OCI-LY3 (cell line): Measurements from ENCODE around the gene KCNIP4.

Experiments used
- H2AFZ ChIP-seq: fragments of 200-600, 300-600 bp; shearing (Covaris generic); 2 replicates; pipeline ENCODE4 v1.6.0; 2014; ENCODE audit warnings: antibody characterized with exemption, low read depth, low read length
- H3K27ac ChIP-seq: fragments of 200-600, 300-600 bp; sonication (generic); 2 replicates; pipeline ENCODE4 v1.5.1; 2014; ENCODE audit warnings: mild to moderate bottlenecking, low read length, moderate library complexity, mixed read lengths
- H3K27me3 ChIP-seq: fragments of 200-600, 300-600 bp; sonication (generic); 2 replicates; pipeline ENCODE4 v1.6.1; 2014; ENCODE audit warnings: low read depth, low read length, mixed read lengths
- H3K36me3 ChIP-seq: fragments of 200-600, 300-600 bp; sonication (generic); replicated peaks from 2 replicates; pipeline ENCODE3; 2014; ENCODE audit warnings: low read depth, low read length, mixed read lengths
- H3K4me1 ChIP-seq: fragments of 300-600, 200-600 bp; sonication (generic); 2 replicates; pipeline ENCODE4 v1.6.1; 2014; ENCODE audit warnings: low read length, mixed read lengths
- H3K4me2 ChIP-seq: fragments of 200-600, 300-600 bp; sonication (generic); 2 replicates; pipeline ENCODE4 v1.6.1; 2014; ENCODE audit warnings: low read length, mixed read lengths
- H3K4me3 ChIP-seq: fragments of 300-600, 200-600 bp; sonication (generic); 2 replicates; pipeline ENCODE4 v1.5.1; 2014; ENCODE audit warnings: antibody characterized with exemption, mild to moderate bottlenecking, low read length, moderate library complexity
- H3K79me2 ChIP-seq: fragments of 300-600, 200-600 bp; shearing (Covaris generic); 2 replicates; pipeline ENCODE4 v1.6.1; 2014; ENCODE audit warnings: mild to moderate bottlenecking, low read length, mixed read lengths
- H3K9ac ChIP-seq: fragments of 300-600, 200-600 bp; shearing (Covaris generic); 2 replicates; pipeline ENCODE4 v1.6.0; 2014; ENCODE audit warnings: mild to moderate bottlenecking, low read length, moderate library complexity
- H3K9me3 ChIP-seq: fragments of 200-600, 300-600 bp; shearing (Covaris generic); 2 replicates; pipeline ENCODE4 v1.6.1; 2014; ENCODE audit warnings: low read length, mixed read lengths; ENCODE audit not compliant: insufficient read depth
- H4K20me1 ChIP-seq: fragments of 200-600, 300-600 bp; sonication (generic); 2 replicates; pipeline ENCODE4 v1.6.1; 2016; ENCODE audit warnings: low read length, mixed read lengths; ENCODE audit not compliant: insufficient read depth
- CTCF ChIP-seq: fragments of 200-600, 300-600 bp; sonication (generic); IDR thresholded peaks from 2 replicates; pipeline ENCODE4 v1.5.1; 2014; ENCODE audit warnings: antibody characterized with exemption, low read length, low read depth
- EZH2phosphoT487 ChIP-seq: fragments of 200-600 bp; shearing (Covaris generic); IDR thresholded peaks from 2 replicates; pipeline ENCODE4 v1.6.1; 2018; ENCODE audit warnings: antibody characterized with exemption, mixed run types, low read depth

KCNIP4 gene

GRCh38 chr4:21013501-21013900, 935.1 kb downstream of the KCNIP4 start:
- no peak overlapping the region for H2AFZ ChIP-seq
- H3K4me3 ChIP-seq: no peak overlapping the region
- no peaks in the 10 kb centered on the region for H3K79me2 ChIP-seq
- no peaks in the 10 kb centered on the region for H3K27me3 ChIP-seq
- no peak overlapping the region for H3K4me2 ChIP-seq
- H3K9me3 ChIP-seq: no peaks in the 10 kb centered on the region
- H3K27ac ChIP-seq: no peak overlapping the region
- no peak overlapping the region for H3K9ac ChIP-seq
- H3K4me1 ChIP-seq: no peaks in the 10 kb centered on the region; the same call in 1 of the 2 replicates
- TF ChIP-seq EZH2phosphoT487: no peak
- no peak for TF ChIP-seq CTCF
- no peaks in the 10 kb centered on the region for H3K36me3 ChIP-seq
- no peaks in the 10 kb centered on the region for H4K20me1 ChIP-seq

- H3K4me1 ChIP-seq: no peaks in the 10 kb centered on the region; the same call in 1 of the 2 replicates
- no peak overlapping the region for H3K4me2 ChIP-seq
- H3K79me2 ChIP-seq: no peaks in the 10 kb centered on the region
- H3K27ac ChIP-seq: no peak overlapping the region
- H2AFZ ChIP-seq: no peak overlapping the region
- H3K4me3 ChIP-seq: no peak overlapping the region
- H3K9ac ChIP-seq: no peak overlapping the region
- no peaks in the 10 kb centered on the region for H3K27me3 ChIP-seq
- no peaks in the 10 kb centered on the region for H3K9me3 ChIP-seq
- no peaks in the 10 kb centered on the region for H4K20me1 ChIP-seq
- no peak for TF ChIP-seq CTCF
- TF ChIP-seq EZH2phosphoT487: no peak
- no peaks in the 10 kb centered on the region for H3K36me3 ChIP-seq
These were observed 935.7 kb downstream of the KCNIP4 start for GRCh38 chr4:21012851-21013331.

- H3K9ac ChIP-seq: no peak overlapping the region
- H3K4me2 ChIP-seq: no peak overlapping the region
- H3K36me3 ChIP-seq: no peaks in the 10 kb centered on the region
- no peaks in the 10 kb centered on the region for H4K20me1 ChIP-seq
- H3K9me3 ChIP-seq: no peaks in the 10 kb centered on the region
- H3K79me2 ChIP-seq: no peaks in the 10 kb centered on the region
- H3K27me3 ChIP-seq: no peaks in the 10 kb centered on the region
- no peak overlapping the region for H3K4me3 ChIP-seq
- H2AFZ ChIP-seq: no peak overlapping the region
- no peaks in the 10 kb centered on the region; the same call in 1 of the 2 replicates for H3K4me1 ChIP-seq
- H3K27ac ChIP-seq: no peak overlapping the region
- TF ChIP-seq EZH2phosphoT487 (no peak), CTCF (no peak)
These were observed 937.5 kb downstream of the KCNIP4 start for GRCh38 chr4:21011106-21011505.

- TF ChIP-seq EZH2phosphoT487 (no peak), CTCF (no peak)
- H3K4me3 ChIP-seq: no peak overlapping the region
These were observed 938.6 kb downstream of the KCNIP4 start for GRCh38 chr4:21009956-21010355.

More at GRCh38 chr4:21009956-21010355, 938.6 kb downstream of the KCNIP4 start:
- H4K20me1 ChIP-seq: no peaks in the 10 kb centered on the region
- H3K4me2 ChIP-seq: no peak overlapping the region
- no peaks in the 10 kb centered on the region for H3K36me3 ChIP-seq
- H3K9ac ChIP-seq: no peak overlapping the region
- no peak overlapping the region for H2AFZ ChIP-seq
- no peaks in the 10 kb centered on the region for H3K9me3 ChIP-seq
- no peaks in the 10 kb centered on the region for H3K27me3 ChIP-seq
- no peaks in the 10 kb centered on the region for H3K79me2 ChIP-seq
- no peak overlapping the region for H3K27ac ChIP-seq
- H3K4me1 ChIP-seq: no peaks in the 10 kb centered on the region; the same call in 1 of the 2 replicates
